ENCODE results near the gene THBS1.

The THBS1 gene

DNA sequence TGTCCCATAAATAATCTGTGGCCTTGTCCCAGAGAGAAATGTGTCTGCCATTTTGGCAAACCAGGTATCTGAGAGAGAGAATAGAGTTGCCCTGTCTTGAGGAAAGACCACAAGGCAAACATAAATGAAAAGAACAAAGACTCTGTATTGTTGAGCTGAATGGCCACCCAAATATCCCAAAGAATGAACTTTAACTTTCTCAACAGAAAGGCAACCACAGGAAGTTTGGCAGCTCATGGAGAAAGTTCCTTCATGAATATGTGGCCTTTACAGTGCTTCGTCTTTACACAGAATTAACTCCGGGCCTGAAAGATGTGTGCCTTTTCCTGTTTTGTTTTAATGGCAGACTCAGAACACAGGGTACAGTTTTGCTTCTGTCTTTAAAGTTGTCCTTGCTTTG lies 41.4 kb upstream of the THBS1 start:
- no peak for ATAC-seq
- no peak for TF ChIP-seq ZNF70 (CRISPR knock-in tag; IDR thresholded peaks at IDR 0.05)
- TF ChIP-seq SNAI2 (CRISPR knock-in tag; IDR thresholded peaks at IDR 0.05) = no peak
- no peak for TF ChIP-seq GLIS3 (CRISPR knock-in tag; IDR thresholded peaks at IDR 0.05)
- TF ChIP-seq PPARA (CRISPR knock-in tag; IDR thresholded peaks at IDR 0.05; ENCODE audit: borderline replicate concordance) = no peak
- TF ChIP-seq CSRNP3 (CRISPR knock-in tag; IDR thresholded peaks at IDR 0.05) = no peak
- no peak for TF ChIP-seq ZFP30 (CRISPR knock-in tag; IDR thresholded peaks at IDR 0.05)
- no peak for TF ChIP-seq CSDC2 (CRISPR knock-in tag; IDR thresholded peaks at IDR 0.05)
- TF ChIP-seq ZNF565 (CRISPR knock-in tag; conservative IDR thresholded peaks at IDR 0.05; ENCODE audit: low read depth) = no peak
- no peak for TF ChIP-seq ISL1 (CRISPR knock-in tag; IDR thresholded peaks at IDR 0.05)
- TF ChIP-seq ARNTL (CRISPR knock-in tag; IDR thresholded peaks at IDR 0.05; ENCODE audit: borderline replicate concordance, low read depth) = no peak
- TF ChIP-seq PATZ1 (CRISPR knock-in tag; IDR thresholded peaks at IDR 0.05; ENCODE audit: borderline replicate concordance) = no peak
- no peak for TF ChIP-seq TCF4 (CRISPR knock-in tag; IDR thresholded peaks at IDR 0.05; ENCODE audit: borderline replicate concordance)
- TF ChIP-seq ZFP3 (CRISPR knock-in tag; IDR thresholded peaks at IDR 0.05) = no peak

- ATAC-seq = no peak
- TF ChIP-seq ZFP30 (CRISPR knock-in tag; IDR thresholded peaks at IDR 0.05) (no peak), CSRNP3 (CRISPR knock-in tag; IDR thresholded peaks at IDR 0.05) (no peak), ZNF70 (CRISPR knock-in tag; IDR thresholded peaks at IDR 0.05) (no peak), ZFP3 (CRISPR knock-in tag; IDR thresholded peaks at IDR 0.05) (no peak), BACH2 (CRISPR knock-in tag; IDR thresholded peaks at IDR 0.05; ENCODE audit: borderline replicate concordance) (no peak), PATZ1 (CRISPR knock-in tag; IDR thresholded peaks at IDR 0.05; ENCODE audit: borderline replicate concordance) (no peak), ISL1 (CRISPR knock-in tag; IDR thresholded peaks at IDR 0.05) (no peak), TCF4 (CRISPR knock-in tag; IDR thresholded peaks at IDR 0.05; ENCODE audit: borderline replicate concordance) (no peak), OSR1 (CRISPR knock-in tag; IDR thresholded peaks at IDR 0.05) (no peak), SNAI2 (CRISPR knock-in tag; IDR thresholded peaks at IDR 0.05) (no peak), ZNF8 (CRISPR knock-in tag; IDR thresholded peaks at IDR 0.05) (no peak), TSHZ2 (CRISPR knock-in tag; IDR thresholded peaks at IDR 0.05) (no peak), RARB (CRISPR knock-in tag; IDR thresholded peaks at IDR 0.05) (no peak)
- TF ChIP-seq, protein P1, sequence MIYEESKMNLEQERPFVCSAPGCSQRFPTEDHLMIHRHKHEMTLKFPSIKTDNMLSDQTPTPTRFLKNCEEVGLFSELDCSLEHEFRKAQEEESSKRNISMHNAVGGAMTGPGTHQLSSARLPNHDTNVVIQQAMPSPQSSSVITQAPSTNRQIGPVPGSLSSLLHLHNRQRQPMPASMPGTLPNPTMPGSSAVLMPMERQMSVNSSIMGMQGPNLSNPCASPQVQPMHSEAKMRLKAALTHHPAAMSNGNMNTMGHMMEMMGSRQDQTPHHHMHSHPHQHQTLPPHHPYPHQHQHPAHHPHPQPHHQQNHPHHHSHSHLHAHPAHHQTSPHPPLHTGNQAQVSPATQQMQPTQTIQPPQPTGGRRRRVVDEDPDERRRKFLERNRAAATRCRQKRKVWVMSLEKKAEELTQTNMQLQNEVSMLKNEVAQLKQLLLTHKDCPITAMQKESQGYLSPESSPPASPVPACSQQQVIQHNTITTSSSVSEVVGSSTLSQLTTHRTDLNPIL (CRISPR knock-in tag; IDR thresholded peaks at IDR 0.05; ENCODE audit: low read depth) = no peak
- TF ChIP-seq, protein P2, sequence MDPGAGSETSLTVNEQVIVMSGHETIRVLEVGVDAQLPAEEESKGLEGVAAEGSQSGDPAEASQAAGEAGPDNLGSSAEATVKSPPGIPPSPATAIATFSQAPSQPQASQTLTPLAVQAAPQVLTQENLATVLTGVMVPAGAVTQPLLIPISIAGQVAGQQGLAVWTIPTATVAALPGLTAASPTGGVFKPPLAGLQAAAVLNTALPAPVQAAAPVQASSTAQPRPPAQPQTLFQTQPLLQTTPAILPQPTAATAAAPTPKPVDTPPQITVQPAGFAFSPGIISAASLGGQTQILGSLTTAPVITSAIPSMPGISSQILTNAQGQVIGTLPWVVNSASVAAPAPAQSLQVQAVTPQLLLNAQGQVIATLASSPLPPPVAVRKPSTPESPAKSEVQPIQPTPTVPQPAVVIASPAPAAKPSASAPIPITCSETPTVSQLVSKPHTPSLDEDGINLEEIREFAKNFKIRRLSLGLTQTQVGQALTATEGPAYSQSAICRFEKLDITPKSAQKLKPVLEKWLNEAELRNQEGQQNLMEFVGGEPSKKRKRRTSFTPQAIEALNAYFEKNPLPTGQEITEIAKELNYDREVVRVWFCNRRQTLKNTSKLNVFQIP (CRISPR knock-in tag; IDR thresholded peaks at IDR 0.05; ENCODE audit: borderline replicate concordance, low read depth) = no peak
Observed at GRCh38 chr15:39539973-39540558, 40.8 kb upstream of the THBS1 start.

Data from SK-N-SH treated with all-trans-retinoic acid at 6 μM for 48 hours (cell line).